Measurements from ENCODE around the gene METTL25B. TPM values are rescaled to one million over a fixed set of nuclear protein-coding genes. Genes with fewer than 3 reads are reported as not detected.

Gene METTL25B
- total and polyA plus RNA-seq, 2 of the 13 experiments (the other 11 are each of a cell fraction or from before 2014, with no cell fraction given) = 11.9 to 24.0 TPM

DNA sequence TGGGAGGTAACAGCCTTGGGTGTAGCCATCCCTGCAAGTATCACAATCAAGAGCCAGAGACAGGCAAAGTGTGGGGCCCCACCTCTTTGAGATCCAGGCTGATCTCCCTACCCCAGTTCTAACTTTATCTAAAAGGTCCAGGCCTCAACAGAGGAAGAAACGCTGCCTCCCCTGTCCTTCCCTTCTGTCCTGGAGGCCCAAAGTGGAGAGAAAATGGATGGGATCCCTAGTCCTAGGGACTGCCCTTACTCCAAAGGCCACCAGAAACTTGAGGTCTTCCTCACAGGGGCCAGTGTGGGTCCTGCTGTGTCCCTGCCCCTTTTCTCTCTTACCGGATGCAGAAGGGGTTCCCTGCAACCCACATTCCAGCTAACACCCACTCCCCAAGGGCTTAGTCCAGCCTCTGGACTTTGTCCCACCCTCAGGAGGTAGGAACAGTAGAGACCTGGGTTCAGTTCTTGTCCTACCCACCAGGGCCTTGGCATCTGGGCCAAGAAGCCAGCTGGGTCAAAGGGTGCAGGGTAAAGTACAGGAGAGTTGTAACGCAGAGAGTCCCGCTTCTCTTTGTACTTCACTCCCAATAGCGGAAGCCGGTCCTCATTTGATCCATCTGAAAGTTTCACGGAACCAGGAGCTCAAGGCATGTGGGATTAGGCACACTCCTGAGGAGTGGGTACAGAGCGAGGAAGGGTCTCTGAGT, 21.3 kb downstream of the METTL25B start (continued):
- TF ChIP-seq, protein P1, sequence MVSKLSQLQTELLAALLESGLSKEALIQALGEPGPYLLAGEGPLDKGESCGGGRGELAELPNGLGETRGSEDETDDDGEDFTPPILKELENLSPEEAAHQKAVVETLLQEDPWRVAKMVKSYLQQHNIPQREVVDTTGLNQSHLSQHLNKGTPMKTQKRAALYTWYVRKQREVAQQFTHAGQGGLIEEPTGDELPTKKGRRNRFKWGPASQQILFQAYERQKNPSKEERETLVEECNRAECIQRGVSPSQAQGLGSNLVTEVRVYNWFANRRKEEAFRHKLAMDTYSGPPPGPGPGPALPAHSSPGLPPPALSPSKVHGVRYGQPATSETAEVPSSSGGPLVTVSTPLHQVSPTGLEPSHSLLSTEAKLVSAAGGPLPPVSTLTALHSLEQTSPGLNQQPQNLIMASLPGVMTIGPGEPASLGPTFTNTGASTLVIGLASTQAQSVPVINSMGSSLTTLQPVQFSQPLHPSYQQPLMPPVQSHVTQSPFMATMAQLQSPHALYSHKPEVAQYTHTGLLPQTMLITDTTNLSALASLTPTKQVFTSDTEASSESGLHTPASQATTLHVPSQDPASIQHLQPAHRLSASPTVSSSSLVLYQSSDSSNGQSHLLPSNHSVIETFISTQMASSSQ (IDR thresholded peaks at IDR 0.05; ENCODE audit: low read depth) = no peak
- TF ChIP-seq, protein P1 (CRISPR knock-in tag; IDR thresholded peaks at IDR 0.05; ENCODE audit: borderline replicate concordance) = no peak
- TF ChIP-seq PPARG (CRISPR knock-in tag; conservative IDR thresholded peaks at IDR 0.05) (peak; percentile 80), KAT2B (IDR thresholded peaks at IDR 0.05; ENCODE audit: borderline replicate concordance, low read depth, low read length) (no peak), ZNF331 (CRISPR knock-in tag; IDR thresholded peaks at IDR 0.05) (0 out of 2 replicates have a peak, but pooled peaks have one; percentile 16), EP300 (IDR thresholded peaks at IDR 0.05; ENCODE audit: low read depth in 2 of 2, low read length in 2 of 2) (peak in 1 of 2 experiments; percentile 13; a peak in 1 of 4 replicates), EP300 (CRISPR knock-in tag; IDR thresholded peaks at IDR 0.05; ENCODE audit: borderline replicate concordance) (no peak), ZNF772 (CRISPR knock-in tag; IDR thresholded peaks at IDR 0.05) (no peak), MEIS2 (CRISPR knock-in tag; IDR thresholded peaks at IDR 0.05) (0 out of 2 replicates have a peak, but pooled peaks have one; percentile 21), CBX5 (CRISPR knock-in tag; IDR thresholded peaks at IDR 0.05; ENCODE audit: borderline replicate concordance) (no peak), IRX3 (CRISPR knock-in tag; IDR thresholded peaks at IDR 0.05; ENCODE audit: borderline replicate concordance, low read depth) (no peak), ZNF891 (CRISPR knock-in tag; IDR thresholded peaks at IDR 0.05) (no peak), HOXA5 (CRISPR knock-in tag; IDR thresholded peaks at IDR 0.05) (0 out of 2 replicates have a peak, but pooled peaks have one; percentile 22), HDAC1 (CRISPR knock-in tag; IDR thresholded peaks at IDR 0.05) (0 out of 2 replicates have a peak, but pooled peaks have one; percentile 49), YEATS4 (CRISPR knock-in tag; IDR thresholded peaks at IDR 0.05; ENCODE audit: borderline replicate concordance) (peak; percentile 70; the same call in 1 of the 2 replicates), ZNF350 (CRISPR knock-in tag; IDR thresholded peaks at IDR 0.05; ENCODE audit: borderline replicate concordance, low read depth) (peak; percentile 25; the same call in 1 of the 2 replicates)
- TF ChIP-seq, protein P2, sequence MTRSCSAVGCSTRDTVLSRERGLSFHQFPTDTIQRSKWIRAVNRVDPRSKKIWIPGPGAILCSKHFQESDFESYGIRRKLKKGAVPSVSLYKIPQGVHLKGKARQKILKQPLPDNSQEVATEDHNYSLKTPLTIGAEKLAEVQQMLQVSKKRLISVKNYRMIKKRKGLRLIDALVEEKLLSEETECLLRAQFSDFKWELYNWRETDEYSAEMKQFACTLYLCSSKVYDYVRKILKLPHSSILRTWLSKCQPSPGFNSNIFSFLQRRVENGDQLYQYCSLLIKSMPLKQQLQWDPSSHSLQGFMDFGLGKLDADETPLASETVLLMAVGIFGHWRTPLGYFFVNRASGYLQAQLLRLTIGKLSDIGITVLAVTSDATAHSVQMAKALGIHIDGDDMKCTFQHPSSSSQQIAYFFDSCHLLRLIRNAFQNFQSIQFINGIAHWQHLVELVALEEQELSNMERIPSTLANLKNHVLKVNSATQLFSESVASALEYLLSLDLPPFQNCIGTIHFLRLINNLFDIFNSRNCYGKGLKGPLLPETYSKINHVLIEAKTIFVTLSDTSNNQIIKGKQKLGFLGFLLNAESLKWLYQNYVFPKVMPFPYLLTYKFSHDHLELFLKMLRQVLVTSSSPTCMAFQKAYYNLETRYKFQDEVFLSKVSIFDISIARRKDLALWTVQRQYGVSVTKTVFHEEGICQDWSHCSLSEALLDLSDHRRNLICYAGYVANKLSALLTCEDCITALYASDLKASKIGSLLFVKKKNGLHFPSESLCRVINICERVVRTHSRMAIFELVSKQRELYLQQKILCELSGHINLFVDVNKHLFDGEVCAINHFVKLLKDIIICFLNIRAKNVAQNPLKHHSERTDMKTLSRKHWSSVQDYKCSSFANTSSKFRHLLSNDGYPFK (CRISPR knock-in tag; IDR thresholded peaks at IDR 0.05; ENCODE audit: borderline replicate concordance) = 0 out of 2 replicates have a peak, but pooled peaks have one; percentile 33
- TF ChIP-seq, protein P3, sequence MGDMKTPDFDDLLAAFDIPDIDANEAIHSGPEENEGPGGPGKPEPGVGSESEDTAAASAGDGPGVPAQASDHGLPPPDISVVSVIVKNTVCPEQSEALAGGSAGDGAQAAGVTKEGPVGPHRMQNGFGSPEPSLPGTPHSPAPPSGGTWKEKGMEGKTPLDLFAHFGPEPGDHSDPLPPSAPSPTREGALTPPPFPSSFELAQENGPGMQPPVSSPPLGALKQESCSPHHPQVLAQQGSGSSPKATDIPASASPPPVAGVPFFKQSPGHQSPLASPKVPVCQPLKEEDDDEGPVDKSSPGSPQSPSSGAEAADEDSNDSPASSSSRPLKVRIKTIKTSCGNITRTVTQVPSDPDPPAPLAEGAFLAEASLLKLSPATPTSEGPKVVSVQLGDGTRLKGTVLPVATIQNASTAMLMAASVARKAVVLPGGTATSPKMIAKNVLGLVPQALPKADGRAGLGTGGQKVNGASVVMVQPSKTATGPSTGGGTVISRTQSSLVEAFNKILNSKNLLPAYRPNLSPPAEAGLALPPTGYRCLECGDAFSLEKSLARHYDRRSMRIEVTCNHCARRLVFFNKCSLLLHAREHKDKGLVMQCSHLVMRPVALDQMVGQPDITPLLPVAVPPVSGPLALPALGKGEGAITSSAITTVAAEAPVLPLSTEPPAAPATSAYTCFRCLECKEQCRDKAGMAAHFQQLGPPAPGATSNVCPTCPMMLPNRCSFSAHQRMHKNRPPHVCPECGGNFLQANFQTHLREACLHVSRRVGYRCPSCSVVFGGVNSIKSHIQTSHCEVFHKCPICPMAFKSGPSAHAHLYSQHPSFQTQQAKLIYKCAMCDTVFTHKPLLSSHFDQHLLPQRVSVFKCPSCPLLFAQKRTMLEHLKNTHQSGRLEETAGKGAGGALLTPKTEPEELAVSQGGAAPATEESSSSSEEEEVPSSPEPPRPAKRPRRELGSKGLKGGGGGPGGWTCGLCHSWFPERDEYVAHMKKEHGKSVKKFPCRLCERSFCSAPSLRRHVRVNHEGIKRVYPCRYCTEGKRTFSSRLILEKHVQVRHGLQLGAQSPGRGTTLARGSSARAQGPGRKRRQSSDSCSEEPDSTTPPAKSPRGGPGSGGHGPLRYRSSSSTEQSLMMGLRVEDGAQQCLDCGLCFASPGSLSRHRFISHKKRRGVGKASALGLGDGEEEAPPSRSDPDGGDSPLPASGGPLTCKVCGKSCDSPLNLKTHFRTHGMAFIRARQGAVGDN (CRISPR knock-in tag; IDR thresholded peaks at IDR 0.05) = peak; percentile 39

All from HepG2 (cell line).